Activated naive CD8-positive, alpha-beta T cell treated with anti-CD3 and anti-CD28 coated beads for 36 hours (primary cell): ENCODE data around the gene FAF1. TPM values are rescaled to one million over a fixed set of nuclear protein-coding genes. Genes with fewer than 3 reads are reported as not detected.
"Not testable (repeated sequence)": the region's sequence is repeated elsewhere in the genome, so short reads cannot be mapped to it uniquely, and the experiment has no call there.

Experiments used
- DNase-seq: peaks from one replicate; pipeline ENCODE4 v3.0.0; 2021
- H3K27ac Mint-ChIP-seq: one replicate; pipeline ENCODE4 v1.8.0; 2022; ENCODE audit warnings: mild to moderate bottlenecking, moderate library complexity, mixed read lengths
- H3K27me3 Mint-ChIP-seq: one replicate; pipeline ENCODE4 v1.8.0; 2022; ENCODE audit warnings: mild to moderate bottlenecking, mixed read lengths
- H3K36me3 Mint-ChIP-seq: one replicate; pipeline ENCODE4 v1.8.0; 2021; ENCODE audit warnings: mild to moderate bottlenecking, mixed read lengths
- H3K4me1 Mint-ChIP-seq: one replicate; pipeline ENCODE4 v1.8.0; 2021; ENCODE audit warnings: mixed read lengths
- H3K4me3 Mint-ChIP-seq: one replicate; pipeline ENCODE4 v1.8.0; 2022; ENCODE audit warnings: mild to moderate bottlenecking, moderate library complexity, mixed read lengths
- H3K9me3 Mint-ChIP-seq: one replicate; pipeline ENCODE4 v1.8.0; 2022; ENCODE audit warnings: mixed read lengths
- total RNA-seq, 2 experiments: library from RNA; stranded (reverse); gene quantifications; one replicate each; pipeline ENCODE4 v1.2.3, GENCODE V29; 2021

FAF1 gene
- total RNA-seq, 2 experiments from 2014 or later = 83.7 to 88.5 TPM

- Mint-ChIP-seq H3K27ac (no peak overlapping the region), H3K36me3 (peaks cover 9% of the 10 kb centered on the region), H3K9me3 (no peaks in the 10 kb centered on the region), H3K27me3 (no peaks in the 10 kb centered on the region), H3K4me1 (no peaks in the 10 kb centered on the region), H3K4me3 (no peak overlapping the region)
- DNase-seq = no peak
These were observed 166.5 kb downstream of the FAF1 start for GRCh38 chr1:50793521-50793920.

GRCh38 chr1:50787266-50787665, 172.8 kb downstream of the FAF1 start:
- H3K27ac Mint-ChIP-seq = no peak overlapping the region
- peaks cover 23% of the 10 kb centered on the region for H3K36me3 Mint-ChIP-seq
- H3K9me3 Mint-ChIP-seq = no peaks in the 10 kb centered on the region

GRCh38 chr1:50783286-50783685, 176.8 kb downstream of the FAF1 start:
- Mint-ChIP-seq H3K4me1 (peaks cover 19% of the 10 kb centered on the region), H3K27ac (no peak overlapping the region), H3K27me3 (no peaks in the 10 kb centered on the region), H3K9me3 (no peaks in the 10 kb centered on the region), H3K4me3 (no peak overlapping the region), H3K36me3 (peaks cover 41% of the 10 kb centered on the region)
- DNase-seq = no peak

More at GRCh38 chr1:50787266-50787665, 172.8 kb downstream of the FAF1 start:
- no peaks in the 10 kb centered on the region for H3K27me3 Mint-ChIP-seq
- DNase-seq = no peak
- H3K4me3 Mint-ChIP-seq = no peak overlapping the region
- peaks cover 11% of the 10 kb centered on the region for H3K4me1 Mint-ChIP-seq

- no peaks in the 10 kb centered on the region for H3K27me3 Mint-ChIP-seq
- H3K4me1 Mint-ChIP-seq = peaks cover 19% of the 10 kb centered on the region
- DNase-seq = no peak
- H3K27ac Mint-ChIP-seq = no peak overlapping the region
- H3K4me3 Mint-ChIP-seq = no peak overlapping the region
- H3K36me3 Mint-ChIP-seq = peaks cover 34% of the 10 kb centered on the region
- H3K9me3 Mint-ChIP-seq = no peaks in the 10 kb centered on the region
These were observed 179.3 kb downstream of the FAF1 start for GRCh38 chr1:50780797-50781196.

- H3K36me3 Mint-ChIP-seq = peaks cover 28% of the 10 kb centered on the region
- H3K9me3 Mint-ChIP-seq = no peaks in the 10 kb centered on the region
- H3K27me3 Mint-ChIP-seq = no peaks in the 10 kb centered on the region
- no peak overlapping the region for H3K27ac Mint-ChIP-seq
- H3K4me3 Mint-ChIP-seq = no peak overlapping the region
- DNase-seq = no peak
- peaks cover 17% of the 10 kb centered on the region for H3K4me1 Mint-ChIP-seq
These were observed 180.3 kb downstream of the FAF1 start for GRCh38 chr1:50779801-50780200.

GRCh38 chr1:50775740-50776139, 184.3 kb downstream of the FAF1 start:
- Mint-ChIP-seq H3K36me3 (peaks cover 20% of the 10 kb centered on the region), H3K9me3 (no peaks in the 10 kb centered on the region), H3K4me1 (peaks cover 14% of the 10 kb centered on the region), H3K27ac (no peak overlapping the region), H3K4me3 (no peak overlapping the region), H3K27me3 (no peaks in the 10 kb centered on the region)
- no peak for DNase-seq

- Mint-ChIP-seq H3K4me1 (peaks cover 12% of the 10 kb centered on the region), H3K36me3 (peaks cover 13% of the 10 kb centered on the region), H3K4me3 (no peak overlapping the region), H3K9me3 (no peaks in the 10 kb centered on the region), H3K27me3 (no peaks in the 10 kb centered on the region), H3K27ac (no peak overlapping the region)
- DNase-seq = no peak
These were observed 185.2 kb downstream of the FAF1 start for GRCh38 chr1:50774759-50775351.

GRCh38 chr1:50766688-50767087, 193.4 kb downstream of the FAF1 start:
- H3K36me3 Mint-ChIP-seq = peaks cover 23% of the 10 kb centered on the region
- no peaks in the 10 kb centered on the region for H3K27me3 Mint-ChIP-seq
- DNase-seq = no peak
- H3K27ac Mint-ChIP-seq = no peak overlapping the region
- H3K4me1 Mint-ChIP-seq = peaks cover 35% of the 10 kb centered on the region
- H3K9me3 Mint-ChIP-seq = peaks cover 4% of the 10 kb centered on the region
- H3K4me3 Mint-ChIP-seq = no peak overlapping the region

- H3K36me3 Mint-ChIP-seq = peaks cover 57% of the 10 kb centered on the region
- not testable (repeated sequence) for H3K4me1 Mint-ChIP-seq, H3K27me3 Mint-ChIP-seq, H3K9me3 Mint-ChIP-seq, H3K4me3 Mint-ChIP-seq, H3K27ac Mint-ChIP-seq, DNase-seq
These were observed 203.5 kb downstream of the FAF1 start for GRCh38 chr1:50756543-50756942.

GRCh38 chr1:50754764-50755163, 205.3 kb downstream of the FAF1 start:
- not testable (repeated sequence) for H3K27ac Mint-ChIP-seq, DNase-seq, H3K27me3 Mint-ChIP-seq, H3K9me3 Mint-ChIP-seq, H3K4me3 Mint-ChIP-seq, H3K4me1 Mint-ChIP-seq
- peaks cover 44% of the 10 kb centered on the region for H3K36me3 Mint-ChIP-seq

- Mint-ChIP-seq H3K27ac (no peak overlapping the region), H3K4me1 (no peaks in the 10 kb centered on the region), H3K4me3 (no peak overlapping the region), H3K9me3 (no peaks in the 10 kb centered on the region), H3K36me3 (peaks cover 16% of the 10 kb centered on the region), H3K27me3 (no peaks in the 10 kb centered on the region)
- DNase-seq = no peak
These were observed 209.9 kb downstream of the FAF1 start for GRCh38 chr1:50750021-50750619.

GRCh38 chr1:50747394-50747793, 212.7 kb downstream of the FAF1 start:
- Mint-ChIP-seq H3K27ac (no peak overlapping the region), H3K4me3 (no peak overlapping the region), H3K4me1 (no peaks in the 10 kb centered on the region), H3K27me3 (no peaks in the 10 kb centered on the region), H3K36me3 (peaks cover 20% of the 10 kb centered on the region), H3K9me3 (no peaks in the 10 kb centered on the region)
- no peak for DNase-seq

GRCh38 chr1:50742523-50742922, 217.5 kb downstream of the FAF1 start:
- Mint-ChIP-seq H3K36me3 (peaks cover 28% of the 10 kb centered on the region), H3K27me3 (no peaks in the 10 kb centered on the region), H3K4me3 (no peak overlapping the region), H3K4me1 (peaks cover 2% of the 10 kb centered on the region), H3K27ac (no peak overlapping the region), H3K9me3 (no peaks in the 10 kb centered on the region)
- DNase-seq = no peak

GRCh38 chr1:50739125-50739524, 220.9 kb downstream of the FAF1 start:
- H3K4me1 Mint-ChIP-seq = peaks cover 2% of the 10 kb centered on the region
- no peak overlapping the region for H3K4me3 Mint-ChIP-seq
- H3K9me3 Mint-ChIP-seq = no peaks in the 10 kb centered on the region
- no peak for DNase-seq
- no peaks in the 10 kb centered on the region for H3K27me3 Mint-ChIP-seq
- peaks cover 20% of the 10 kb centered on the region for H3K36me3 Mint-ChIP-seq
- H3K27ac Mint-ChIP-seq = no peak overlapping the region

GRCh38 chr1:50735443-50735842, 224.6 kb downstream of the FAF1 start:
- Mint-ChIP-seq H3K9me3 (no peaks in the 10 kb centered on the region), H3K4me1 (no peaks in the 10 kb centered on the region), H3K27me3 (no peaks in the 10 kb centered on the region), H3K4me3 (no peak overlapping the region), H3K27ac (no peak overlapping the region), H3K36me3 (peaks cover 9% of the 10 kb centered on the region)
- no peak for DNase-seq

GRCh38 chr1:50727578-50727977, 232.5 kb downstream of the FAF1 start:
- not testable (repeated sequence) for H3K27me3 Mint-ChIP-seq, H3K4me3 Mint-ChIP-seq, H3K9me3 Mint-ChIP-seq, DNase-seq, H3K27ac Mint-ChIP-seq
- Mint-ChIP-seq H3K4me1 (peaks cover 11% of the 10 kb centered on the region), H3K36me3 (peaks cover 25% of the 10 kb centered on the region)
